ENCODE results near the gene NXPH4. TPM values are rescaled to one million over a fixed set of nuclear protein-coding genes. Genes with fewer than 3 reads are reported as not detected.

The NXPH4 gene
- total RNA-seq, 2 experiments from 2014 or later = 5.3 to 10.5 TPM

DNA sequence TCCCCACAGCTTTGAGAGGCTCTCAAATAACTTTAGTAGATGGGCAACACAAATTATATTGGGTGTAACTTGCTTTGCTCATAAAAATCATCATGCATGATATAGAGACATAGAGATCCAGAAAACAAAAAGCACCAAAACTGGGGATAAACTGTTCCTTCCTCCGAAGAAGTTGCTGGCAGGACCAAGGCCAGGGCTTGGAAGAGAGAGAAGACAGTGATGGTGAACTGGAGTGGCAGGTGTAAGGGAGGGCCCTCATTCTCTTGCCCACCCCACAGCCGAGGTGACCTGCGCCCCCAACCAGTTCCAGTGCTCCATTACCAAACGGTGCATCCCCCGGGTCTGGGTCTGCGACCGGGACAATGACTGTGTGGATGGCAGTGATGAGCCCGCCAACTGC lies 15.4 kb upstream of the NXPH4 start:
- Histone ChIP-seq H2AFZ (ENCODE audit: low read length) (no peak overlapping the region), H4K20me1 (ENCODE audit: insufficient read depth, low read length) (no peaks in the 10 kb centered on the region), H3K4me3 (ENCODE audit: low read depth, low read length, poor library complexity, severe bottlenecking) (no peak overlapping the region), H3K4me2 (ENCODE audit: low read length) (no peak overlapping the region), H3K79me2 (ENCODE audit: insufficient read depth, low read depth, low read length) (no peaks in the 10 kb centered on the region), H3K9me3 (ENCODE audit: low read length) (no peaks in the 10 kb centered on the region), H3K36me3 (ENCODE audit: insufficient read depth, low read length) (no peaks in the 10 kb centered on the region), H3K9me2 (ENCODE audit: insufficient read depth, low read length) (no peaks in the 10 kb centered on the region), H3K27ac (ENCODE audit: low read depth, low read length, poor library complexity, severe bottlenecking) (no peak overlapping the region), H3K4me1 (ENCODE audit: insufficient read depth, low read length, poor library complexity, severe bottlenecking) (no peaks in the 10 kb centered on the region)
- intact Hi-C loops (cut with micrococcal nuclease; ENCODE audit: unreplicated experiment) = no loop called here
- BruUV-seq (replicated peaks) = no TSS peak
- POLR2A ChIA-PET = no interaction called here
- no peak for DNase-seq (ENCODE audit: low spot score)
- TF ChIP-seq, protein P1, sequence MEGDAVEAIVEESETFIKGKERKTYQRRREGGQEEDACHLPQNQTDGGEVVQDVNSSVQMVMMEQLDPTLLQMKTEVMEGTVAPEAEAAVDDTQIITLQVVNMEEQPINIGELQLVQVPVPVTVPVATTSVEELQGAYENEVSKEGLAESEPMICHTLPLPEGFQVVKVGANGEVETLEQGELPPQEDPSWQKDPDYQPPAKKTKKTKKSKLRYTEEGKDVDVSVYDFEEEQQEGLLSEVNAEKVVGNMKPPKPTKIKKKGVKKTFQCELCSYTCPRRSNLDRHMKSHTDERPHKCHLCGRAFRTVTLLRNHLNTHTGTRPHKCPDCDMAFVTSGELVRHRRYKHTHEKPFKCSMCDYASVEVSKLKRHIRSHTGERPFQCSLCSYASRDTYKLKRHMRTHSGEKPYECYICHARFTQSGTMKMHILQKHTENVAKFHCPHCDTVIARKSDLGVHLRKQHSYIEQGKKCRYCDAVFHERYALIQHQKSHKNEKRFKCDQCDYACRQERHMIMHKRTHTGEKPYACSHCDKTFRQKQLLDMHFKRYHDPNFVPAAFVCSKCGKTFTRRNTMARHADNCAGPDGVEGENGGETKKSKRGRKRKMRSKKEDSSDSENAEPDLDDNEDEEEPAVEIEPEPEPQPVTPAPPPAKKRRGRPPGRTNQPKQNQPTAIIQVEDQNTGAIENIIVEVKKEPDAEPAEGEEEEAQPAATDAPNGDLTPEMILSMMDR (conservative IDR thresholded peaks at IDR 0.05; ENCODE audit: low read length) = no peak
- no peak for TF ChIP-seq EZH2phosphoT487 (IDR thresholded peaks at IDR 0.05; ENCODE audit: borderline replicate concordance, low read depth, low read length)
- CTCF ChIA-PET (ENCODE audit: unreplicated experiment) = no interaction called here

DNA sequence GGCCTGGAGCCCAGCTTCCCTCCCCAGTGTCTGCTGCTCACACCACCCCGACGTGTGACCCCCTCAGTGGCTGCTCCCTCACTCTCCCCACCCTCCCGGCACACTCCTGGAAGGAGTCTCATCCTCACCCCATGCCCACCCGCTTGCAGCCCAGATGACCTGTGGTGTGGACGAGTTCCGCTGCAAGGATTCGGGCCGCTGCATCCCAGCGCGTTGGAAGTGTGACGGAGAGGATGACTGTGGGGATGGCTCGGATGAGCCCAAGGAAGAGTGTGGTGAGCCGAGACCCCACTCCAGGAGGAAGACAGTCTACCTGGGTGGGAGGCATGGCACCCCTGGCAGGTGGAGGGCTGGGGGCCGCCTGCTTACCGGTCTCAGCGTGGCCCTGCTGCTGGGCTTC lies 15.0 kb upstream of the NXPH4 start:
- H3K27ac ChIP-seq (ENCODE audit: low read depth, low read length, poor library complexity, severe bottlenecking) = no peak overlapping the region
- CTCF ChIA-PET (ENCODE audit: unreplicated experiment) = no interaction called here
- POLR2A ChIA-PET = no interaction called here
- H3K36me3 ChIP-seq (ENCODE audit: insufficient read depth, low read length) = no peaks in the 10 kb centered on the region
- intact Hi-C loops (cut with micrococcal nuclease; ENCODE audit: unreplicated experiment) = no loop called here
- no peaks in the 10 kb centered on the region for H3K79me2 ChIP-seq (ENCODE audit: insufficient read depth, low read depth, low read length)
- H3K4me3 ChIP-seq (ENCODE audit: low read depth, low read length, poor library complexity, severe bottlenecking) = no peak overlapping the region
- H3K4me2 ChIP-seq (ENCODE audit: low read length) = no peak overlapping the region
- no peak for DNase-seq (ENCODE audit: low spot score)
- TF ChIP-seq EZH2phosphoT487 (IDR thresholded peaks at IDR 0.05; ENCODE audit: borderline replicate concordance, low read depth, low read length) = no peak
- TF ChIP-seq, protein P1 (conservative IDR thresholded peaks at IDR 0.05; ENCODE audit: low read length) = no peak
- no peaks in the 10 kb centered on the region for H3K9me3 ChIP-seq (ENCODE audit: low read length)
- H3K4me1 ChIP-seq (ENCODE audit: insufficient read depth, low read length, poor library complexity, severe bottlenecking) = no peaks in the 10 kb centered on the region
- no peak overlapping the region for H2AFZ ChIP-seq (ENCODE audit: low read length)
- H3K9me2 ChIP-seq (ENCODE audit: insufficient read depth, low read length) = no peaks in the 10 kb centered on the region
- H4K20me1 ChIP-seq (ENCODE audit: insufficient read depth, low read length) = no peaks in the 10 kb centered on the region
- no TSS peak for BruUV-seq (replicated peaks)

DNA sequence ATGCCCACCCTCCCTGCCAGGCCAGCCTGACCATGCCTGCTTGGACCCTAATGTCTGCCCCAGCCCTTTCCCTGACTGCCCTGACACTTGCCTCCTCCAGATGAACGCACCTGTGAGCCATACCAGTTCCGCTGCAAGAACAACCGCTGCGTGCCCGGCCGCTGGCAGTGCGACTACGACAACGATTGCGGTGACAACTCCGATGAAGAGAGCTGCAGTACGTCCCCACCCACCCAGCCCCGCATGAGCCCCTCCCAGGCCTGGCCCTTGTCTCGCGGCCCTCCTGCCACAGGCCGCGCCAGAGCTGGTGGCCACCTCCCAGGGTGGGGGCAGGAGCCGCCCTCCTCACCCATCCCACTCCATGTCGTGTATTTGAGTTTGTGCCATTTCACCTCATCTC lies 14.3 kb upstream of the NXPH4 start:
- Histone ChIP-seq H4K20me1 (ENCODE audit: insufficient read depth, low read length) (no peaks in the 10 kb centered on the region), H2AFZ (ENCODE audit: low read length) (no peak overlapping the region), H3K9me3 (ENCODE audit: low read length) (no peaks in the 10 kb centered on the region), H3K4me2 (ENCODE audit: low read length) (no peak overlapping the region), H3K9me2 (ENCODE audit: insufficient read depth, low read length) (no peaks in the 10 kb centered on the region), H3K27ac (ENCODE audit: low read depth, low read length, poor library complexity, severe bottlenecking) (no peak overlapping the region), H3K79me2 (ENCODE audit: insufficient read depth, low read depth, low read length) (no peaks in the 10 kb centered on the region), H3K4me1 (ENCODE audit: insufficient read depth, low read length, poor library complexity, severe bottlenecking) (no peaks in the 10 kb centered on the region), H3K36me3 (ENCODE audit: insufficient read depth, low read length) (no peaks in the 10 kb centered on the region), H3K4me3 (ENCODE audit: low read depth, low read length, poor library complexity, severe bottlenecking) (no peak overlapping the region)
- CTCF ChIA-PET (ENCODE audit: unreplicated experiment) = no interaction called here
- TF ChIP-seq, protein P1 (conservative IDR thresholded peaks at IDR 0.05; ENCODE audit: low read length) = no peak
- TF ChIP-seq EZH2phosphoT487 (IDR thresholded peaks at IDR 0.05; ENCODE audit: borderline replicate concordance, low read depth, low read length) = no peak
- no TSS peak for BruUV-seq (replicated peaks)
- intact Hi-C loops (cut with micrococcal nuclease; ENCODE audit: unreplicated experiment) = no loop called here
- POLR2A ChIA-PET = no interaction called here
- DNase-seq (ENCODE audit: low spot score) = no peak
